Measurements from ENCODE around the gene EIF4B.
A peak's percentile ranks its signal among the peaks of the same experiment; 100 is the strongest.

EIF4B gene

DNA sequence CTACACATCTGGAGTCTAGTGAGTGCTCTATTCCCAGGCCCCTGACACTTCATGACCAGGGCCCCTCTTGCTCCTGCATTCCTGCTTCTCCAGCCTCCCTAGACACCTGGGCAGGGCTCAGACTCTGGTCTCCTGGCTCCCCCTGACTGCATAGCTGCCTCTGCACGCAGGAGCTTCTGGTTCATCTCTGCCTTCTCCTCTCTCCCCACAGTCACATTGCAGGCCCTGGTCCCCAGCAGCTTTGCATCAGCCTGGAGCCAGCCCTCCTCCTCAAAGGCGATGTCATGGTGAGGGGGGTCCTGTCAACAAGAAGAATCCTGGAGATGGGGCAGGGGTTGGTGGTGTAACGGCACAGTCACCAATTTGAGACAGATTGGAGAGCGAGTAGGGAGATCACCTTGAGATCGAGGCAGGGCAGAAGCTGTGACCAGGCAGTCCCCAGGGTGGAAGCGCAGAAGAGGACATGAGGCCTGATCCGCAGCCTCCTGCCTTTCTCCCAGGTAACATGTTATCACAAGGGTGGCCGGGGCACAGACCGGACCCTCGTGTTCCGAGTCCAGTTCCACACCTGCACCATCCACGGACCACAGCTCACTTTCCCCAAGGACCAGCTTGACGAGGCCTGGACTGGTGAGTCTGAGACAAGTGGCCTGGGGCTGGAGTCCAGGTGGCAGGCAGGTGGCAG, 51.7 kb downstream of the EIF4B start:
- no peak for DNase-seq

DNA sequence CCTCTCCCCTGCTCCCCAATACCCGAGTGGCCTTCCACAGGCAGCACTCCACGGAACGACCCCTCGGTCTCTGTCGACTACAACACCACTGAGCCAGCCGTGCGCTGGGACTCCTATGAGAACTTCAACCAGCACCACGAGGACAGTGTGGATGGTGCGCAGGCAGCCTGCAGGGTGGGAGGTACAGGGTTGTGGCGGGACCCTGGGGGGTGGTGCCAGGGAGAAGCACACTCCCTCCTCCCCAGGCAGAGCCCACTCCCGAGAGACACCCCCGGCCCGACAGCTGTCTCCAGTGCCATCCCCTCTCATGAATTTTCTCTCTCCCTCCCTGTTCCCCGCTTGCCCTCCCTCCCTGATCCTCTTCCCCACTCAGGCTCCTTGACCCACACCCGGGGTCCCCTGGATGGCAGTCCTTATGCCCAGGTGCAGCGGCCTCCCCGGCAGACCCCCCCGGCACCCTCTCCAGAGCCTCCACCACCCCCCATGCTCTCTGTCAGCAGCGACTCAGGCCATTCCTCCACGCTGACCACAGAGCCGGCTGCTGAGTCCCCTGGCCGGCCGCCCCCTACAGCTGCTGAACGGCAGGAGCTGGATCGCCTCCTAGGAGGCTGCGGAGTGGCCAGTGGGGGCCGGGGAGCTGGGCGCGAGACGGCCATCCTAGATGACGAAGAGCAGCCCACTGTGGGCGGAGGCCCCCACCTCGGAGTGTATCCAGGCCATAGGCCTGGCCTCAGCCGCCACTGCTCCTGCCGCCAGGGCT, 52.6 kb downstream of the EIF4B start:
- DNase-seq = no peak

DNA sequence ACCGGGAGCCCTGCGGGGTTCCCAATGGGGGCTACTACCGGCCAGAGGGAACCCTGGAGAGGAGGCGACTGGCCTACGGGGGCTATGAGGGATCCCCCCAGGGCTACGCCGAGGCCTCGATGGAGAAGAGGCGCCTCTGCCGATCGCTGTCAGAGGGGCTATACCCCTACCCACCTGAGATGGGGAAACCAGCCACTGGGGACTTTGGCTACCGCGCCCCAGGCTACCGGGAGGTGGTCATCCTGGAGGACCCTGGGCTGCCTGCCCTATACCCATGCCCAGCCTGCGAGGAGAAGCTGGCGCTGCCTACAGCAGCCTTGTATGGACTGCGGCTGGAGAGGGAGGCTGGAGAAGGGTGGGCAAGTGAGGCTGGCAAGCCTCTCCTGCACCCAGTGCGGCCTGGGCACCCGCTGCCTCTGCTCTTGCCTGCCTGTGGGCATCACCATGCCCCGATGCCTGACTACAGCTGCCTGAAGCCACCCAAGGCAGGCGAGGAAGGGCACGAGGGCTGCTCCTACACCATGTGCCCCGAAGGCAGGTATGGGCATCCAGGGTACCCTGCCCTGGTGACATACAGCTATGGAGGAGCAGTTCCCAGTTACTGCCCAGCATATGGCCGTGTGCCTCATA, 53.3 kb downstream of the EIF4B start:
- DNase-seq = no peak

DNA sequence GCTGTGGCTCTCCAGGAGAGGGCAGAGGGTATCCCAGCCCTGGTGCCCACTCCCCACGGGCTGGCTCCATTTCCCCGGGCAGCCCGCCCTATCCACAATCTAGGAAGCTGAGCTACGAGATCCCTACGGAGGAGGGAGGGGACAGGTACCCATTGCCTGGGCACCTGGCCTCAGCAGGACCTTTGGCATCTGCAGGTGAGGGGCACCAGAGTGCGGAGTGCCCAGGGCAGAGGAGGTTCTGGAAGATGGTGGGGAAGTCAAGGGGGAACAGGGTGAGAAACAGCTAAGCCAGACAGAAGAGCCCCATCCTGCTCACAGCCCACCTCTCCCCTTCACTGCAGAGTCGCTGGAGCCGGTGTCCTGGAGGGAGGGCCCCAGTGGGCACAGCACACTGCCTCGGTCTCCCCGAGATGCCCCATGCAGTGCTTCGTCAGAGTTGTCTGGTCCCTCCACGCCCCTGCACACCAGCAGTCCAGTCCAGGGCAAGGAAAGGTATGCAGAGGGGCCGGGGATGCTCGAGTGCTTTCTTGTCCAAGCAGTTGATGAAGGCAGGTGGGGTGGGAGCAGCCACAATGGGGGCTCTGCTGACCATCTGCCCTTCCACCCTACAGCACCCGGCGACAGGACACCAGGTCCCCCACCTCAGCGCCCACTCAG, 53.9 kb downstream of the EIF4B start:
- DNase-seq = no peak

DNA sequence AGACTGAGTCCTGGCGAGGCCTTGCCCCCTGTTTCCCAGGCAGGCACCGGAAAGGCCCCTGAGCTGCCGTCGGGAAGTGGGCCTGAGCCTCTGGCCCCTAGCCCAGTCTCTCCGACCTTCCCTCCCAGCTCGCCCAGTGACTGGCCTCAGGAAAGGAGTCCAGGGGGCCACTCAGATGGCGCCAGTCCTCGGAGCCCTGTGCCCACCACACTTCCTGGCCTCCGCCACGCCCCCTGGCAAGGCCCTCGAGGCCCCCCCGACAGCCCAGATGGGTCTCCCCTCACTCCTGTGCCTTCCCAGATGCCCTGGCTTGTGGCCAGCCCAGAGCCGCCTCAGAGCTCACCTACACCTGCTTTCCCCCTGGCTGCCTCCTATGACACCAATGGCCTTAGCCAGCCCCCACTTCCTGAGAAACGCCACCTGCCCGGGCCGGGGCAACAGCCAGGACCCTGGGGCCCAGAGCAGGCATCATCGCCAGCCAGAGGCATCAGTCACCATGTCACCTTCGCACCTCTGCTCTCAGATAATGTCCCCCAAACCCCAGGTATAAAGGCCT, 54.5 kb downstream of the EIF4B start:
- DNase-seq = no peak

DNA sequence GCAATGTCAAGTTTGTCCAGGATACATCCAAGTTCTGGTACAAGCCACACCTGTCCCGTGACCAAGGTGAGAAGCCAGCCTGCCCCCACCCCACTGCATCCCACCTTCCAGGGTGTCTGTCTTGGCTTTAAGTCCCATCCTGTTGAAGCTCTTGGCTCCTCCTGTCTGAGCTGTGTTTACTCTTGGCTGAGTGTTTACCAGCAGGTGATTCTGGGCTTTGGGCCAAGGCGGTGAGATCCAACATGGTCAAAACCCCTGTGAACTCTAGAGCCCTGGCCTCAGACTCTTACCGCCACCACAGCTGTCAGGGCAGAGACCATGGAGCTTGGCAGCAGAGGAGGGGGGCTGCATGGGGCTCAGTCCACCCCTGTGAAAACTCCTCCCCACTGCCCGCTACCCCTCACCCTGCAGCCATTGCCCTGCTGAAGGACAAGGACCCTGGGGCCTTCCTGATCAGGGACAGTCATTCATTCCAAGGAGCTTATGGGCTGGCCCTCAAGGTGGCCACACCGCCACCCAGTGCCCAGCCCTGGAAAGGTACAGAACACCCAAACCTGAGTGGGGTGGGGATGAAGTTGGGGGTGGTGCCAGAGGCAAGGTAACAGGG, 55.3 kb downstream of the EIF4B start:
- no peak for DNase-seq

DNA sequence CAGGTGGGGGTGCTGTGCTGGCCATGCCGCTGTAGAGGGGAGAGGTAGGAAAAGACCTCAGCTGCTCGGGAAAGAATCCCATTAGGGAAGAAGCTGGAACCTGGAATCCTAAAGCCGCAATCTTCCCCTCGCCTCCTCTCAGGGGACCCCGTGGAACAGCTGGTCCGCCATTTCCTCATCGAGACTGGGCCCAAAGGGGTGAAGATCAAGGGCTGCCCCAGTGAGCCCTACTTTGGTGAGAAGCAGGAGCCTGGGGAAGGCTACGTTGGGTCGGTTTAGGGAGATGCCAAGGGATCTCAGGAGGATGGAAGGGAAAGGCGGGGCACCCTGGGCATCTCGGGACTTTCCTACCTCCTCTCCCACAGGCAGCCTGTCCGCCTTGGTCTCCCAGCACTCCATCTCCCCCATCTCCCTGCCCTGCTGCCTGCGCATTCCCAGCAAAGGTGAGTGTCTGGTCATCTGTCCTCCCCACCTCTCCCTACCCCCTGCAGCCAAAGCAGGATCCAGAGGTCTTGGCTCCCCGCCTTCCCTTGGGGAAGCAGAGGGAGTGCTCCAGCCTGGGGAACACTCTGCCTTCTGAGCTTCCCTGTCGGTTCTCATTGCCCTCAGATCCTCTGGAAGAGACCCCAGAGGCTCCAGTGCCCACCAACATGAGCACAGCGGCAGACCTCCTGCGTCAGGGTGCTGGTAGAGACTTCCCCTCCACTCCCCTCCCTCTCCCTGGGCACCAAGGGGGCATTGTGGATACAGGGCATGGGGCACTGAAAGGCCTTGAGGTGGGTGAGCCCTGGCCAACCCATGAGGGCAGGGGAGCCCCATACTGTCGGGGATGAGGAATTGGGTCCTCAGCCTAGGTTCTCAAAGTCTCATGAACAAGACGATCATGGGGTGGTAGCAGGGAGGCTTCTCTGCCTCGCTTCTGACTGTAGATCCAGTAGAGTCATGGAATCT, 56.0 kb downstream of the EIF4B start:
- no peak for DNase-seq

DNA sequence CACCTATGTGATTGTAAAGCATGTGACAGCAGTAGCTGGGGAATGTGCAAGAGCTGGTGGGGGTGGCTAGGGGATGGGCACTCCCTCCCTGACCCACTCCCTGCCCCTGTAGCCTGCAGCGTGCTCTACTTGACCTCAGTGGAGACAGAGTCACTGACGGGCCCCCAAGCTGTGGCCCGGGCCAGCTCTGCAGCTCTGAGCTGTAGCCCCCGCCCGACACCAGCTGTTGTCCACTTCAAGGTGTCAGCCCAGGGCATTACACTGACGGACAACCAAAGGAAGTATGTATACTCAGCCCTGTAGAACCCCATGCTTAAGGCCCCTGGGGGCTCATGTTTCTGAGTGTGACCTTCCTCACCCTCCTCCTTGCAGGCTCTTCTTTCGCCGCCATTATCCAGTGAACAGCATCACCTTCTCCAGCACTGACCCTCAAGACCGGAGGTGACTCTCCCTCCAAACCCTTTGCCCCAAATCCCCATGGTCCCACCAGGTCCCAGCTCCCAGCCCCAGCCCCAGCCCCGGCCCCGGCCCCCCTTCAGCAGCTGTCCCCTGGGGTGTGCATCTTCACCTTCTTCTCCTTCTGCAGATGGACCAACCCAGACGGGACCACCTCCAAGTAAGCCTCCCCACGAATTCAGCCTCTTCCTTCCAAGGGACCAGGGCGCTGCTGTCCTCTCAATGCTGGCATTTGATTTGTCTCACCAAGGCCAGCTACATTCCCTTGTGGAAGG, 56.9 kb downstream of the EIF4B start:
- no peak for DNase-seq

DNA sequence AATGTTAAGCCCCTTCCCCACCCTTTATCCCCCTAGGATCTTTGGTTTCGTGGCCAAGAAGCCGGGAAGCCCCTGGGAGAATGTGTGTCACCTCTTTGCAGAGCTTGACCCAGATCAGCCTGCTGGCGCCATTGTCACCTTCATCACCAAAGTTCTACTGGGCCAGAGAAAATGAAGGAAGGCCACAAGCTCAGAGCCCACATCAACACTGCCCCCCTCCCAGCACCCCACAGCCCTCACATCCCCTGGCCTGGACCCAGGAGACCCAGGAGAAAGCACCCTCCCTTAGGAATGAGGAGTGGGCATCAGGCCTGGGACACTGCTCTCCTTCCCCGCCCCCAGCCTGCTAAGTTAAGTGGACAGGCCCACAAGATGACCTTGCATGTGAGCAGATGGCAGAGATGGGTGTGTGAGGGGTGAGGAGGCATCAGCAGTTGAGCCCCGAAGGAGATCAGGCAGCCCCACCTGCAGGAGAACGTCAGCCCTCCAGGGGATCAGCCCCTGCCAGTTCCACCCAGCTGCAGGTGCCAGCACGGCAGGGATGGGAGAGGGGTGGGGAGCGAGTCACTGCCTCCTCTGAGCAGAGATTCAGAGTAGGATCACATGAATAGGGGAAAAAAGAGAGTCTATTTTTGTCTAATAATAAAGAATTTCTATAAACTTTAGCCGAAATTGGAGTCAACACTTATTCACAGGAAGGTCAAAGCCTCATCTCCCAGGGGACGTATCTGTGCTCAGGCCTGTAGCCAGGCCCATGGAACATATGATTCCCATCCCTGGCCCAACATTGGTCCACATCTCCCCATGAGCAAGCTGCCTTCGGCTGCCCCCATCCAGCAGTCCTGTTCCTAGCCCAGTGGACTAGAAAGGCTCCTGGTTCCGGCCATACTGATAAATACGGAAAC, 57.7 kb downstream of the EIF4B start:
- peak in 11 of 56 donors; percentile 30 to 68 (median 41) for DNase-seq

DNA sequence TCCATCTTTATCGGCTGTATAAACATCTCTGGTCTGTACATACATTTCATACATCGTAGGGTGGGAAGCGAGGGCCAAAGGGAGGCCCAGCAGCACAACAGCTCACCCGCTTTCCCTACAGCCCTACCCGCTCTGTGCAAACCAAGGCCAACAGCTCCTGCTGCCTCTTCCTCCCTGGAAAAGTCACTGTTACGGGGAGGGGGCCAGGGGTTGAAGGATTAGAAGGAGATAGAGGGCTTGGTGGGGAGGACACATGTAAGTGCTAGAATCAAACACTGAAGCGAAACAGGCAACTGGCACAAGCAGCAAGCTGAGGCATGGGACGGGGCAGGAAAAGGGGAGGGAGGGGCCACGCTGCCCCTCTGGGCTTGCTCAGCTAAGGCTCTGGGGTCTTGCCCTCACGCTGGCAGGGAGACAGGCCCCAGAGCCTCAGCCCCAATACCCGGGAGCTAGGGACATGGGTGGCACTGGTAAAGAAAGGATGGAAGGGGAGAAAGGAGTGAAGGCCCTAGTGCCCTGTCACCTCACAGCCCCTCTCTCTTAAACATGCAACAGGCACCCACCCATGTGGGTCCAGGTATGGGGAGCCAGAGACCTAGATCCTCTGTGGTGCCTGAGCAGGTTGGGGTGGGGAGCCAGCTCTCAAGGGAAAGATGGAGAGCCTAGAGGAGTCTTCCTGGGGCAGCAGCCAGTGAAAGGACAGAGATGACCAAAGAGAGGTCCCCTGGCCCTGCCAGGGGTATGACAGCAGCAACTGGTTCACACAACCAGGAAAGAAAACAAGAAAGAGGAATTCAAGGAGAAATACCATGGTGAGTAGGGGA, 58.6 kb downstream of the EIF4B start:
- DNase-seq = no peak

DNA sequence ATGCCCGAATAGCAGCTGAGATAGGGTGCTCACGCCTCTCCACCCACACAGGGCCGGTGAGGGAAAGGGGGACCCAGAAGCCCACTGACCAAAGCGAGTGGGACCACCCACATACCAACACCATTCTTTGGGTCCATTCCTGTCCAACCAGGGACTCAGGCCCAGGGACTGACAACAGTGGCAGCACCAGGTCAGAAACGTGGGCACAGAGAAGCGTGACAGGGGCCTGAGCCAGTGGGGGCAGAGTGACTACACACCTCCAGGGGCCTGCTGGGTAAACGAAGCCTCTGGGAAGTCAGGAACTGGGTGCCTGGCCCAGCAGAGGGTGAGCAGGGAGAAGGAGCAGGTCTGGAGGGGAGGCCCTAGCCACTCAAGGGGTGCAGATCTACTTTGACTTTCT, 59.2 kb downstream of the EIF4B start:
- no peak for DNase-seq

DNA sequence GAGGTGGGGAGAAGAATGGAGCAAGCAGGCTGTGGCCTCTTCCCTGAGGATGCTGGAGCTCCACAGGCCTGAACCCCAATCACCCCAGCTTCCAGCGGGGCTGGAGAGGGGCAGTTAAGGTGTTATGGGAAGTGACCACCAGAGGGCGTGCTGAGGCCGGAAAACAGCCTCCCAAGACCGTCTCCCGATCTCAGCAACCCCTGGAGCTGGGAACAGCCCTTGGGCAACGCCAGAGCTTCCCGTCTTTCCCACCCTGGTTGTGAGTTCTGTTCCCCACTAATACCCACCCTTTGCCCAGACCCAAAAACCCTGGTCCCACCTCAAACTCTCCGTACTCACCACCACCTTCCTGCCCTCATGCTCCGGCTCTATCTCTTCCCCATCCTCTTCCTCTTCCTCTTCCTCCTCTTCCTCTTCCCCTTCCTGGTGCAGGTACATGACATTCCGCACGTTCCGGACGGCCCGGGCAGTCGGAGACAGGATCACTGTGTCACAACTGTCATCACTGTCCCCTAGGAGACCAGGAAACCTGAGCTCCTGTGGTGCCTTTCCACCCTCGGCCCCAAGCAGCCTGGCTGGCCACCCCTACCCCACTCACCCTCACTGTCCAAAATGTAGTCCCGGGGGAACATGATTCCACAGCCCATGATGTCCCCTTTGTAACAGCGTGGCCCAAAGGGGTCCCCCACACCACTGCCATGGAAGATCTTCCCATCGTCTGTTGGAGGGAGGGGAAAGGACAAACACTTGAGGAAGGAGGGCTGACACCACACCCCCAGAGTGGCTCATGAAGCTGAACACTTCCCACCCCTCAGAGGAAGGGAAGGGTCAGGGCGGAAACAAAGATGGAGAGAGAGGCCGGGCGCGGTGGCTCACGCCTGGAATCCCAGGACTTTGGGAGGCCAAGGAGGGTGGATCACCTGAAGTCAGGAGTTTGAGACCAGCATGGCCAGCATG, 60.0 kb downstream of the EIF4B start:
- DNase-seq = peak in 47 of 56 donors; percentile 21 to 89 (median 58)

DNA sequence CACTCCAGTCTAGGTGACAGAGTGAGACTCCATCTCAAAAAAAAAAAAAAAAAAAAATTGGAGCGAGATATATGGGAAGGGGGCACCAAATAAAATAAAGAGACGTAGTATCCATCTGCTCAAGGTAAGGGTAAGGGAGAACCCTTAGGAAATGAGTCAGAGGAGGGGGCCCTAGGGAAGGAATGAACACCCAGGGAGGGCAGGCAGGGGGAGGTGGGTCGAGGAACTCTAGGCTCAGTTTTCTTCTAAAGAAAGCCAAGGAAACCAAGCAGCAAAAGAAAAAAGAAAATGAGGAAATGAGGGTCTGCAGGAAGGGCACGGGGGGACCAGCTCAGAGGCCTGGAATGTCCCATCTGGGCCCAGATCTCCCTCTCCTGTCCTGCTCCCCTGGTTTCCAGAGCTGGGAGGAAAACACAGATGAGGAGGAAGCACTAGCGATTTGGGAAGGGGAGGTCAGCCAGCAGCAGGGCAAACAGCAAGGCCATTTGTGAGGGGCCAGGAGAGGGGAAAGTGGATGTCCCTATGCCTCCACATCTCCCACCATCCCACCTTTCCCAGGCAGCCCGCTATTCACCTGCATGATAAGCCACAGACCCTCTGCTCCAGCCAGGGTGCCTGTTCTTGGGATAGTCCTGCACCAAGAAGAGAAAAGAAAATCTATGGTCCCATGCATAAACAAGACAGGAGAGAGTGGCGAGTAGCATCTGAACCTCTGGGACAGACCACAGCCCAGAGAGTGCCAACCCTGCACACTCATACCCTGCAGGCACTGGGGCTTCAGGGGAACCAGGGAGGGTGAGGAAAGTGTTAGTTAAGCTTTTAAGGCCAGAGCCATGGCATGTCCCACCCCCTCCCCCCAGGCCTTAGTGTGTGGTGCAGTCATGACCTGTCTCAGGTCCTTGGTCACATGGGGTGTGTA, 61.1 kb downstream of the EIF4B start:
- DNase-seq = no peak

DNA sequence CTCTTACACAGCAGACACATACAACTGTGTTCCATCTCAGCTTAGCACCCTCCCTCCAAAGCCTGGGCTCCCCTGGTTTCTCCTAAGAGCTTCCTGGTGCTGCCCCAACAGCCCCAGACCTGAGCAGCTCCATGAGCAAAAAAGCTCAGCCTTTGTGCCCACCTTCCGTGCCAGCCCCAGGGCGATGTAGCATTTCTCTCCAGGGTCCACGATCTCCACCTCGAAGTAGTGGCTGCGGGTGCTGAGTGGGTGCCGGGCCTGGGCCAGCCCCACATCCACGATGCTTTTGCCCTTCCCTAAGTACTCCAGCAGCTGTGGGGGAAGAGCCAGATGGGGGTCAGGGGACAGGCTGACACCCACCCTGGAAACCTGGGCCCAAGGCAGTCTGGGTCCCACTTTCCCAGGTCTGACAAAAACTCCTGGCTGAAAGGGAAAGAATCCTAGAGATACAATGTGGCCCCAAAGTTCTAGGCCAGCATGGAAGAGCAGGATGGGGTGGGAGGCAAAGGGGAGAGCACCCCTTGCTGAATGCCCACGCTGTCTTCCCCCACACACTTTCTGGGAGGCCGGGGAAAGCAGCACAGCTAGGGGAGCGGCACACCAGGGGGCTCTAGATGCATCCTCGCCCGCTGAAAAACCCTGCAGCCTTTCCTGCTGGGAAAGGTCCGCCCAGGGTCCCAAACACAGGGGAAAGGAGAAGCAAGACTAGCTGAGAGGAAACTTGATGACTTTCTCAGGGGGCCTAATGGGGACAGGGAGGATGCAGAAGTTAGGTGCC, 61.9 kb downstream of the EIF4B start:
- DNase-seq = no peak

Measured in nucleus accumbens (tissue), 56 donors.